Epithelial cell of proximal tubule (primary cell): ENCODE measurements around the gene MAGI1. TPM values are rescaled to one million over a fixed set of nuclear protein-coding genes. Genes with fewer than 3 reads are reported as not detected.

Experiments
- DNase-seq: peaks from one replicate; pipeline ENCODE4 v3.0.0-alpha.2; 2011; ENCODE audit warnings: low read depth
- H3K4me3 ChIP-seq: 2 replicates; pipeline ENCODE4 v1.5.1; 2011; ENCODE audit warnings: low read depth, mild to moderate bottlenecking, low read length
- CTCF ChIP-seq: conservative IDR thresholded peaks from 2 replicates; pipeline ENCODE4 v1.5.1; 2012; ENCODE audit warnings: low read depth, mild to moderate bottlenecking, low read length
- total RNA-seq: library from RNA; depleted of rRNA; stranded (reverse); fragments of >200 nt; gene quantifications from 2 replicates; pipeline ENCODE4 v1.2.3, GENCODE V29; 2015

MAGI1 gene
- total RNA-seq, 1 donor from 2014 or later: 9.6 TPM

GRCh38 chr3:65443739-65444446, 594.8 kb downstream of the MAGI1 start:
- no peak for TF ChIP-seq CTCF
- no peak overlapping the region for H3K4me3 ChIP-seq
- DNase-seq: no peak

DNA sequence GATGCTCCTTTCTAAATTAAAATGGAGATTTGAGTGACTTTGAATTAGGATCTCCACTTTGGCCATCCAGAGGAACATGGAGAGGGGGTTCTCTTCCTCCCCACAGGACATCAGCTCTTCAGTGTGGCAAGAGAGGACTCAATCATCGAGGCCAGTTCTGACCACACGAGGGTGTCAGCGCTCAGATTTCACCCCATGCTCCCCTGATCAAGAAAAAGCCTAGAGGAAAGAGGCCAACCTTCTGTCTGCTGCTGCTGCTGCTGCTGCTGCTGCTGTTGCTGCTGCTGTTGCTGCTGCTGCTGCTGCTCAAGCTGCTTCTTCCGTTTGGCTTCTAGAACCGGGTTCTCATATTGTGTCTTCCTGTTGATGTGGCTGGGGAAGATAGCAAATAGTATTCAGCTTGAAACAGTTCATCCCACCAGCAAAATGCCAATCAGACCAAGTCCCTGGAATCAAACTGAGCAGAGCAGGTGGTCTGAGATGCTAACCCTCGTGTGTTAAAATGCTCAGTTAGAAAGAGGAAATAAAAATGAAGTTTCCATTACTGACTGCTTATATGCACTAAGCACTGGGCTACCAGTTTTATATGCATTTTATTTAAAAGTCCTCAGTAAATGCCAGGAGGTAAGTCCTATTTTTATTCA, 599.0 kb downstream of the MAGI1 start:
- H3K4me3 ChIP-seq: no peak overlapping the region
- no peak for DNase-seq
- TF ChIP-seq CTCF: peak; percentile 83

DNA sequence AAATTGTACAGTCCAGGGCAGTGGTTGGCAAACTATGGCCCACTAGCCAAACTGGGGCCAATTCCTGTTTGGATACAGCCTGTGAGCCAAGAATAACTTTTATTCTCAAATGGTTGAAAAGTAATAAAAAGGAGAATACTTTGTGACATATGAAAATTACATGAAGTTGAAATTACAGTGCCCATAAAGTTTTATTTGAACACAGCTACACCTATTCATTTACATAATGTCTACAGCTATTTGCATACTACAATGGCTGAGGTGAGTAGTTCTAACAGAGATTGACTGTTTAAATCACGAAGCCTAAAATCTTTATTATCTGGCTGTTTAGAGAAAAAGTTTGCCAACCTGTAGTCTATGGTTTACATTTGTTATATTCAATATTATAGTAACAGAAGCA, 600.1 kb downstream of the MAGI1 start:
- H3K4me3 ChIP-seq: no peak overlapping the region
- no peak for TF ChIP-seq CTCF
- no peak for DNase-seq

GRCh38 chr3:65438096-65438495, 600.6 kb downstream of the MAGI1 start:
- H3K4me3 ChIP-seq: no peak overlapping the region
- no peak for DNase-seq
- no peak for TF ChIP-seq CTCF

DNA sequence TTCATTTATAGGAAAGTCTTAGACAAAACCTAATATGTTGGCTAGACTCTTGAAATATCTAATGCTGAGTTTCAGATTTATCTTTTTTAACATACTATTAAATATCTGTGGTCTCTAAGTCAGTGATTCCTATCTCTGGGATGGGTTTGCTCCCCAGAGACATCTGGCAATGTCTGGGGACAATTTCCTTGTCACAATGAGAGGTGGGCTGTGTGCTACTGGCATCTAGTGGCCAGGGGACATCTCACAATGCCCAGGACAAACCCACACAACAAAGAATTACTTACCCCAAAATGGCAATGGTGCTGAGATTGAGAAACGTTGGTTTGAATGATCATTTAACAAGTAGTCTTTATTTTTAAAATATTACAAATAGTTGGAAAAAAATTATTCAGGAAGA, 602.1 kb downstream of the MAGI1 start:
- no peak for DNase-seq
- peak; percentile 62 for TF ChIP-seq CTCF
- H3K4me3 ChIP-seq: no peak overlapping the region

DNA sequence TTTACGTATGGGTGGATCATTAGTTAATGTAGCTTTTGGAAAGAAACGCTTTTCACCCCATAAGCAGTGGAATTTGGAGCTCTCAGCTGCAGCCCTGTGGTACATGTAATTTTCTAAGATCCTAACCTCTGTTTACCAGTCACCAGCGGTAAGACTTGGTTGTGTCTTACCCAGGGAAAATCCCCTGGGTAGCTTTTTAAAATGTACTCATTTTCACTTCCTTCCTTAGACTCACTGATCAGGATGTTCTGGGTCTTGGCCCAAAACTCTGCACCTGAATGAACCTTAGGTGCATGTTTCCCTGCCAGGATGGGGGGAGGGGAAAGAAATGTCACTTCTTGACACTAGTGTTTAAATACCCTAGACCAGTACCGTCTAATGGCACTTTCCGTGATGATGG, 605.2 kb downstream of the MAGI1 start:
- DNase-seq: no peak
- TF ChIP-seq CTCF: no peak
- H3K4me3 ChIP-seq: no peak overlapping the region
